ENCODE data around the gene IGFL4. TPM values are rescaled to one million over a fixed set of nuclear protein-coding genes. Genes with fewer than 3 reads are reported as not detected.
A peak's percentile ranks its signal among the peaks of the same experiment; 100 is the strongest.

Gene IGFL4
- total RNA-seq, 4 donors from 2014 or later, result not detected

DNA sequence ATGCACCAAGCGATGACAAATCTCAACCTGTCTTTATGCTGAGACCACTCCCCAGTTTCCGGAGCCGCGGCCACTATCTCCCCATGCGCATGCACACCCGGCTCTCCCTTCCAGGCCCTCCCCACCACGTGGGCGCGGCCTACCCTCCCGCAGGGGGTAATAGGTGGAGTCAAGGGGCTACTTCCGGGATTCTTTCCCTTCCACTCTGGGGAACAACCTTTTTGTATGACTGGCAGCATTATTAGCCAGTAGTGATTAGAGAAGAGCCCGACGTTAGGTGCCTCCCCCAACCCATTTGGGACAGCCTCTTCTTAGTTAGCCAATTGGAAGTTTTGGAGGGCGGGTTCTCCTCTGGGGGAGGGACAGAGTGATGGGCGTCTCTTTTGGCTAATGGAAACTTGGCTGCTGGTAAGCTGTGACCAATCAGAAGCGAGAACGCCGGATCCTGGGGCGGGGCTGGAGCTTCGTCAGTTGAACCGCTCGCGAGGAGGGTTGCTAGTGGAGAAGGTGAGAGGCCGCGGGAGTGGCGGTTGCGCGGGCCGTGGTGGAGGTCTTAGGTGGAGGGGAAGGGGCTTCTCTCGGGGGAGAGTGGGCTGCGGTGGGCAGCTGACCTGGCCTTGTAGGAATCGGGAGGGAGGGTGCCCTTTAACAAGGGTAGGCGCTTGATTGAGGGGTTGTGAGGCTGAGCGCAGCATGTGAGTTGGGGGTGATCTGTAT lies 45.6 kb downstream of the IGFL4 start, which contains the start of gene CCDC61:
Gene CCDC61, plus strand, starts transcription at position 470 of the 717 bp plus-strand sequence. CDS start 7,552 bp downstream, outside the sequence.
- H3K4me1 ChIP-seq, result peaks cover 9 to 14% (median 10%) of the 10 kb centered on the region in 4 donors
- H3K27me3 ChIP-seq, result peaks cover 8% of the 10 kb centered on the region
- no peaks in the 10 kb centered on the region for H3K36me3 ChIP-seq
- WGBS, 2 donors (ENCODE audit: low coverage in 1 of 2), result 0% methylated on average over 2 to 34 of the region's 34 CpGs
- H3K27ac ChIP-seq, result peak within 1 kb of the TSS; percentile 76 to 92 (median 85)
- H3K9me3 ChIP-seq, result no peaks in the 10 kb centered on the region
- peak within 1 kb of the TSS; percentile 61 to 96 (median 78) for H3K4me3 ChIP-seq
- peak; percentile 84 to 90 (median 89) for TF ChIP-seq POLR2AphosphoS5 (IDR thresholded peaks at IDR 0.05)
- TF ChIP-seq POLR2A (IDR thresholded peaks at IDR 0.05), result peak; percentile 93
- TF ChIP-seq, protein P1, sequence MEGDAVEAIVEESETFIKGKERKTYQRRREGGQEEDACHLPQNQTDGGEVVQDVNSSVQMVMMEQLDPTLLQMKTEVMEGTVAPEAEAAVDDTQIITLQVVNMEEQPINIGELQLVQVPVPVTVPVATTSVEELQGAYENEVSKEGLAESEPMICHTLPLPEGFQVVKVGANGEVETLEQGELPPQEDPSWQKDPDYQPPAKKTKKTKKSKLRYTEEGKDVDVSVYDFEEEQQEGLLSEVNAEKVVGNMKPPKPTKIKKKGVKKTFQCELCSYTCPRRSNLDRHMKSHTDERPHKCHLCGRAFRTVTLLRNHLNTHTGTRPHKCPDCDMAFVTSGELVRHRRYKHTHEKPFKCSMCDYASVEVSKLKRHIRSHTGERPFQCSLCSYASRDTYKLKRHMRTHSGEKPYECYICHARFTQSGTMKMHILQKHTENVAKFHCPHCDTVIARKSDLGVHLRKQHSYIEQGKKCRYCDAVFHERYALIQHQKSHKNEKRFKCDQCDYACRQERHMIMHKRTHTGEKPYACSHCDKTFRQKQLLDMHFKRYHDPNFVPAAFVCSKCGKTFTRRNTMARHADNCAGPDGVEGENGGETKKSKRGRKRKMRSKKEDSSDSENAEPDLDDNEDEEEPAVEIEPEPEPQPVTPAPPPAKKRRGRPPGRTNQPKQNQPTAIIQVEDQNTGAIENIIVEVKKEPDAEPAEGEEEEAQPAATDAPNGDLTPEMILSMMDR (IDR thresholded peaks at IDR 0.05), result no peak
- peak; percentile 97 for DNase-seq
- in situ Hi-C loops (cut with MboI; ENCODE audit: low pct_ligation_motif_present in 1 of 4, low pct_unique_long_range_greater_than_20kb in 1 of 4, low sequenced_read_pairs in 3 of 4) (no loop called here), intact Hi-C loops (cut with DNase I; ENCODE audit: low total_unique reads) (loop anchor here (5.0 kb wide), 1 partner anchor 912 kb away; no protein-coding TSS in a partner anchor)

DNA sequence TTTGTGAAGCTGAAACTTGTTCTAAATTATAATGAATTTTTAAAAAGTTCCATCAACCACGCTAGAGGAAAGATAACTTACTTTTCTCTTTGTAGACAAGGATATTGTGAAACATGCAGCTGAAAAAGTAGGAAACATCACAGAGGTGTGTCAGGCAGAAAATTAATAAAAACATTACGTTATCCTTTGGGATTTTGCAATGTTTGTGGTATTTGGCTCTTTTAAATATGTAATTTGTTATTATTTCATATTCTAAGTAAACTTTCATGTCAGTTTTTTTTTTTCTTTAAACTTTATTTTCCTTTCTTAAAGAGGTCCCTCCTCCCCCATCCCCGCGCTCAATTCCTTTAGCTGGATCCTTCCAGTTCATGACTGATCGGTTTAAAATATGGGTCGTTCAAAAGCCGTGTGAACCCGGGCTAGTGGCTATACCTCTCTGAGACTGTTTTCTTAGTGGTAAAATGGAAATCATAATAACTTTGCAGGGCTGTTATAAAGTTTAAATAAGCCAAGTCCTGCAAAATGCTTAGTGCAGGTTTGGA lies 46.3 kb downstream of the IGFL4 start:
- H3K4me1 ChIP-seq, result peaks cover 5 to 14% (median 8%) of the 10 kb centered on the region in 4 donors
- in situ Hi-C loops (cut with MboI; ENCODE audit: low pct_ligation_motif_present in 1 of 4, low pct_unique_long_range_greater_than_20kb in 1 of 4, low sequenced_read_pairs in 3 of 4) (no loop called here), intact Hi-C loops (cut with DNase I; ENCODE audit: low total_unique reads) (no loop called here)
- DNase-seq, result no peak
- H3K36me3 ChIP-seq, result no peaks in the 10 kb centered on the region
- no peaks in the 10 kb centered on the region for H3K9me3 ChIP-seq
- H3K27ac ChIP-seq, result peak overlapping the region; percentile 9 to 92 (median 38)
- 5 to 8% methylated on average over 7 to 8 of the region's 8 CpGs for WGBS, 2 donors (ENCODE audit: low coverage in 1 of 2)
- peak overlapping the region; percentile 5 to 71 (median 34) for H3K4me3 ChIP-seq
- H3K27me3 ChIP-seq, result peaks cover 12% of the 10 kb centered on the region
- TF ChIP-seq POLR2A (IDR thresholded peaks at IDR 0.05) (no peak), EP300 (IDR thresholded peaks at IDR 0.05; ENCODE audit: low read depth) (no peak), POLR2AphosphoS5 (IDR thresholded peaks at IDR 0.05) (no peak)
- TF ChIP-seq, protein P1 (IDR thresholded peaks at IDR 0.05), result no peak

DNA sequence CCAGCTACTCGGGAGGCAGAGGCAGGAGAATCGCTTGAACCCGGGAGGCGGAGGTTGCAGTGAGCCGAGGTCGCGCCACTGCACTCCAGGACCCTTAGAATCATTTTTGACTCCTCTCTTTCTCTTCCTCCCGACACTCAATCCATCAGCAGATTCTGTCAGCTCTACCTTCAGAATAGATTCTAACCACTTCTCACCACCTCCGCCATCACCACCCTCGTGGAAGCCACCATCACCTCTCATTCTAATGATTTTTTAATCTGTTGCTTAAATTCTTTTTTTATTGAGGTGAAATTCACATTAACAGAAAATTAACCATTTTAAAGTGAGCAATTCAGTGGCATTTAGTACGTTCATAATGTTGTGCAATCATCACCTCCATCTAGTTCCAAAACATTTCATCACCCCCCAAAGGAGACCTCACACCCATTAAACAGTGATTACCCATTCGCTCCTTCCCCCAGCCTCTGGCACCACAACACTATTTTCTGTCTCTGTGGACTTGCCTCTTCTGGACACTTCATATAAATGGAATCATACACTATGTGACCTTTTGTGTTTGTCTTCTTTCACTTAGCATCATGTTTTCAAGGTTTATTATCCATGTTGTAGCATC lies 50.6 kb downstream of the IGFL4 start:
- H3K36me3 ChIP-seq, result no peaks in the 10 kb centered on the region
- in situ Hi-C loops (cut with MboI; ENCODE audit: low pct_ligation_motif_present in 1 of 4, low pct_unique_long_range_greater_than_20kb in 1 of 4, low sequenced_read_pairs in 3 of 4), result no loop called here
- intact Hi-C loops (cut with DNase I; ENCODE audit: low total_unique reads), result no loop called here
- TF ChIP-seq POLR2AphosphoS5 (IDR thresholded peaks at IDR 0.05) (no peak), POLR2A (IDR thresholded peaks at IDR 0.05) (no peak), EP300 (IDR thresholded peaks at IDR 0.05; ENCODE audit: low read depth) (no peak)
- TF ChIP-seq, protein P1 (IDR thresholded peaks at IDR 0.05), result no peak
- WGBS, 2 donors (ENCODE audit: low coverage in 1 of 2), result 81 to 87% methylated on average over 5 to 12 of the region's 12 CpGs
- H3K4me1 ChIP-seq, result peaks cover 0 to 5% (median 3%) of the 10 kb centered on the region in 4 donors
- H3K9me3 ChIP-seq, result no peaks in the 10 kb centered on the region
- no peak overlapping the region for H3K27ac ChIP-seq
- peaks cover 17% of the 10 kb centered on the region for H3K27me3 ChIP-seq
- no peak for DNase-seq
- H3K4me3 ChIP-seq, result no peak overlapping the region

Small RNA genes lying within 50 kb of the gene (small RNA-seq; reads per million reads assigned to genes)
- 46.4 to 366 (median 186) reads per million in 4 donors for gene MIR769

Other genes starting within 250 kb of the IGFL4 start
- 10 to 100 TPM; 26.8 to 72.9 (median 54.8) TPM for gene DMWD, start 248.2 kb downstream of the IGFL4 start, total RNA-seq
- 1 to 10 TPM in 1 of 4 donors, not detected in 3; 1.1 TPM for gene RSPH6A, start 225.7 kb downstream of the IGFL4 start, total RNA-seq
- gene SYMPK, start 177.9 kb downstream of the IGFL4 start, total RNA-seq, result 100 to 1,000 TPM in 2 of 4 donors, 10 to 100 TPM in 2; 35.2 to 189 (median 81.9) TPM
- 10 to 100 TPM in 2 of 4 donors, 1 to 10 TPM in 2; 1.9 to 24.4 (median 9.2) TPM for gene FOXA3, start 176.7 kb downstream of the IGFL4 start, total RNA-seq
- 10 to 100 TPM; 24.9 to 34.1 (median 29.5) TPM for gene IRF2BP1, start 154.9 kb downstream of the IGFL4 start, total RNA-seq
- 10 to 100 TPM in 2 of 4 donors, 1 to 10 TPM in 2; 5.5 to 26.9 (median 8.9) TPM for gene MYPOP, start 138.4 kb downstream of the IGFL4 start, total RNA-seq
- not detected for gene NANOS2, start 126.2 kb downstream of the IGFL4 start, total RNA-seq
- 1 to 10 TPM in 1 of 4 donors, under 1 TPM in 2, not detected in 1; 0.41 to 2.2 (median 1.00) TPM for gene NOVA2, start 67.1 kb downstream of the IGFL4 start, total RNA-seq
- gene CCDC61, start 45.5 kb downstream of the IGFL4 start, total RNA-seq, result 10 to 100 TPM in 2 of 4 donors, 1 to 10 TPM in 2; 7.8 to 18.7 (median 10.6) TPM
- gene PGLYRP1, start 17.9 kb downstream of the IGFL4 start, total RNA-seq, result not detected
- not detected for gene IGFL3, start 83.7 kb upstream of the IGFL4 start, total RNA-seq
- not detected for gene IGFL2, start 107.2 kb upstream of the IGFL4 start, total RNA-seq
- not detected for gene IGFL1, start 188.7 kb upstream of the IGFL4 start, total RNA-seq

Measured in transverse colon (tissue), 4 donors.